Fibroblast of villous mesenchyme (primary cell): Measurements from ENCODE around the gene F2RL2. TPM values are rescaled to one million over a fixed set of nuclear protein-coding genes. Genes with fewer than 3 reads are reported as not detected.

Source experiments
- DNase-seq: peaks from one replicate; pipeline ENCODE4 v3.0.0-alpha.2; 2010; ENCODE audit warnings: low read depth
- H3K4me3 ChIP-seq: 2 replicates; pipeline ENCODE4 v1.5.1; 2011; ENCODE audit warnings: low read depth, mild to moderate bottlenecking, low read length
- CTCF ChIP-seq: IDR thresholded peaks from 2 replicates; pipeline ENCODE4 v1.5.1; 2012; ENCODE audit warnings: low read depth, mild to moderate bottlenecking, low read length; ENCODE audit not compliant: insufficient read depth
- total RNA-seq: library from RNA; depleted of rRNA; stranded (reverse); fragments of >200 nt; gene quantifications from 2 replicates; pipeline ENCODE4 v1.2.3, GENCODE V29; 2012

The F2RL2 gene
- total RNA-seq, 1 donor = 29.8 TPM

GRCh38 chr5:76602094-76602726 is 21.0 kb downstream of the F2RL2 start:
- peak; percentile 50 for TF ChIP-seq CTCF
- H3K4me3 ChIP-seq = no peak overlapping the region
- peak; percentile 43 for DNase-seq

- peak; percentile 79 for TF ChIP-seq CTCF
- peak; percentile 78 for DNase-seq
- no peak overlapping the region for H3K4me3 ChIP-seq
Measured at GRCh38 chr5:76601470-76601869, 21.7 kb downstream of the F2RL2 start.

GRCh38 chr5:76600716-76601115 is 22.5 kb downstream of the F2RL2 start:
- DNase-seq = no peak
- TF ChIP-seq CTCF = no peak
- no peak overlapping the region for H3K4me3 ChIP-seq

DNA sequence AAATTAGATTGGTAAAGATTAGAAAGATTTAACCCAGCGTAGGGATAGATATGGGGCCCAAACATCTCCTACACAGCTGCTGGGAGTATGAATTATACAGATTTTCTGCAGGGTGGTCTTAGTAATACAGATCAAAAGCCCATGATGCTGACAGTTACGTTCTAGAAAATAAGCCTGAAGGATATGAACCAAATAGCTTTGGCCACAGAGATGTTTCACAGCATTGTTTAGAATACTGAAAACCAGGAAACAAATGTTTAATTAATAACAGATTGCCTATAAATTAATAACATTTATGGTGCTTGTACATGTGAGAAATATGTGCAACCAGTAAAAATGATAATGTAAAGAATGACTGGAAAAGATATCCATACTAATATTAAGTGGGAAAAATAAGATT is 24.7 kb downstream of the F2RL2 start:
- no peak overlapping the region for H3K4me3 ChIP-seq
- DNase-seq = no peak
- TF ChIP-seq CTCF = no peak

DNA sequence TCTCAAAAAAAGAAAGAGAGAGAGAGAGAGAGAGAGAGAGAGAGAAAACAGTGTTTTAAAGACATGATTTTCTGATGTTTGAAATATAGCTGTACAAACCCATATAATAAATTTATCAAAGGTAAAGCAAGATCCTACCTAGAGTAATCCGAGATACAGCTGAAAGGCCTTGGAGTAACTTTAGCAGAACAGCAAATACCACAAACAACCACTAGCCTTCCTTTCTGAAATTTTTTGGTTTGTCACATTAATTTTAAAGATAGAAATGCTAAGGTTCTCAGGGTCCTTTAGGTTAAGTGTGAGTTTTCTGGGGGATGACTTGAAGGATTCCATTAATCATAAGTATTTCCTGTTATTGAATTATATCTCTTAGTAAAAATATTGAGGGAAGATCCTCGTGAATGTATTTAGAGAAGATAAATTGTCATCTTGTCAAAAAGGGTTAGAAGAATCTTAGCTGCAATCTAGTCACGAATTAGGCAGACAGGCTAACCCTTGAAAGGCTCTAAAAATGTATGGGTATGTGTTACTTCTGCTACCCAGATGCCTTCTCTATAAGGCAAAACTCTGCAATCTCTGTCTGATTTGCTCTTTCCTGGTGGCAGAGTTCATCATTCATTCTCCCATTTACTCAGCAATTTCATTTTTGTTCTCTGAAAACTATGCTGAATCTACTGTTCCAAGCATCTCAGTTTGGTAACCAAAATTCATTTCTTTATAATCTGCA is 27.3 kb downstream of the F2RL2 start:
- H3K4me3 ChIP-seq = no peak overlapping the region
- no peak for DNase-seq
- no peak for TF ChIP-seq CTCF

DNA sequence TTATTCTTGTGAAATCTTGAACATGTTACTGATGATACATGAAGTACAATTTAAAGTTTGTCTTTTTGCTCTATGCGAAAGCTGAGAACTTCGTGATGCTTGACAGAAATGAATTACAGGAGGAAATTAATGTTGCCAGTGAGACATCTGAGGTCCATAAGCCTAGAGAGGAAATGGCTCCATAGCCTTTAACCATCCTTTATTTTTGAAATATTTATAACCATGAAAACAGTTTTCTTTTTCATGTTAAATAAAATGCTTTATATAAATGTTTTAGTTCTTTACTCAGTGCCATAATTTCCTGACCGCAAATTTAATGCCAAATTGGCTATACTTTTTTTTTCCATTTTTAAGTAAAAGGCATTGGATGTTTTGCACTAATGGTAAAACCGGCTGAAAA is 29.1 kb downstream of the F2RL2 start:
- no peak for TF ChIP-seq CTCF
- DNase-seq = no peak
- no peak overlapping the region for H3K4me3 ChIP-seq

DNA sequence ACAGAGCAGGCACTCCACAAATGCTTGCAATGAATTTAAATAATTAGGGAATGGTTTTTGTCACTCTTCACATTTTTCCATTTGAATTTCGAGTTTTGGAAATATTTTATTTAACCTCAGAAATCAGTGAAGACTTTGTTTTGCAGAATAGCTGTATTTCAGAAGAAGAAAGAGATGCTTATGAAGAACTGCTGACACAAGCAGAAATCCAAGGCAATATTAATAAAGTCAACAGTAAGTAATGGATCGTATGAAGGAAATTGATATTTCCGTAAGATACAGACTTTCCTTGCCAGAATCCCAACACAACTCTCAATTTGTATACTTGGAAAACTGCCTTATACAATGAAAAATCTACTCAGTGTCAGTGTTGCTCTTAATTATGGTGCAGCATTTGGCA is 30.5 kb downstream of the F2RL2 start:
- TF ChIP-seq CTCF = no peak
- no peak for DNase-seq
- no peak overlapping the region for H3K4me3 ChIP-seq
